Caco-2 (cell line): Measurements from ENCODE around the gene OR2V2. TPM values are rescaled to one million over a fixed set of nuclear protein-coding genes. Genes with fewer than 3 reads are reported as not detected.
A peak's percentile ranks its signal among the peaks of the same experiment; 100 is the strongest.

Experiments
- BruUV-seq: library from RNA; stranded (reverse); fragments of 400-500 nt; replicated peaks from 2 replicates; lab custom pipeline; 2021; lab: Mats Ljungman, UMichigan
- CTCF ChIA-PET: fragments of 300-600 bp; sonication (Branson Sonifier 250); formaldehyde crosslinking; loops from one replicate; lab custom pipeline; 2022; ENCODE audit warnings: antibody characterized with exemption; lab: Charles Lee
- POLR2A ChIA-PET: fragments of 300-600 bp; sonication (Branson Sonifier 250); formaldehyde crosslinking; loops from one replicate; lab custom pipeline; 2022; ENCODE audit warnings: antibody characterized with exemption; lab: Charles Lee
- DNase-seq, 2 experiments: peaks; one replicate each; pipeline versions ENCODE4 v3.0.0 to v3.0.0-alpha.2; 2020 to 2022
- H3K27me3 ChIP-seq: replicated peaks from 2 replicates; pipeline ENCODE4 v1.6.0; 2011; ENCODE audit warnings: low read length; ENCODE audit not compliant: control insufficient read depth, insufficient read depth
- H3K36me3 ChIP-seq: 2 replicates; pipeline ENCODE4 v1.5.1; 2011; ENCODE audit warnings: low read length; ENCODE audit not compliant: control insufficient read depth, insufficient read depth
- H3K4me1 ChIP-seq: fragments of 250-450 bp; sonication (Bioruptor Pico); 2 replicates; pipeline ENCODE4 v1.5.1; 2020; ENCODE audit warnings: mild to moderate bottlenecking
- H3K4me3 ChIP-seq: 2 replicates; pipeline ENCODE4 v1.5.1; 2011; ENCODE audit warnings: low read depth, mild to moderate bottlenecking, control low read depth, low read length
- H3K9me3 ChIP-seq: fragments of 250-450 bp; sonication (Bioruptor Pico); 2 replicates; pipeline ENCODE4 v1.5.1; 2020; ENCODE audit warnings: mild to moderate bottlenecking, moderate library complexity
- H3K27ac Mint-ChIP-seq: one replicate; pipeline ENCODE4 v1.8.0; 2022; ENCODE audit warnings: mixed read lengths; ENCODE audit not compliant: unreplicated experiment
- H3K27me3 Mint-ChIP-seq: one replicate; pipeline ENCODE4 v1.8.0; 2022; ENCODE audit warnings: mixed read lengths; ENCODE audit not compliant: insufficient read depth, unreplicated experiment
- H3K36me3 Mint-ChIP-seq: one replicate; pipeline ENCODE4 v1.8.0; 2022; ENCODE audit warnings: mild to moderate bottlenecking, mixed read lengths; ENCODE audit not compliant: insufficient read depth, unreplicated experiment
- H3K4me1 Mint-ChIP-seq: one replicate; pipeline ENCODE4 v1.8.0; 2022; ENCODE audit warnings: low read depth, mixed read lengths; ENCODE audit not compliant: unreplicated experiment
- H3K4me3 Mint-ChIP-seq: one replicate; pipeline ENCODE4 v1.8.0; 2022; ENCODE audit warnings: mild to moderate bottlenecking, moderate library complexity, mixed read lengths; ENCODE audit not compliant: unreplicated experiment
- H3K9me3 Mint-ChIP-seq: one replicate; pipeline ENCODE4 v1.8.0; 2022; ENCODE audit warnings: mixed read lengths; ENCODE audit not compliant: unreplicated experiment
- intact Hi-C: fragments of 100-400 bp; cut with micrococcal nuclease; formaldehyde crosslinking; loops from one replicate; pipeline ENCODE4 v1.10.0; 2022; ENCODE audit not compliant: unreplicated experiment
- total RNA-seq: library from RNA; stranded (reverse); gene quantifications from 2 replicates; pipeline ENCODE4 v1.2.3, GENCODE V29; 2022
- TF ChIP-seq, protein P1 (sequence below), 2 experiments: fragments of 200-600 bp in 1 of 2; IDR thresholded peaks; 1 replicate in 1 of 2; 2 replicates in 1 of 2; pipeline versions ENCODE4 v1.5.1 to v1.8.0; 2011 to 2022; ENCODE audit warnings: antibody characterized with exemption in 1 of 2, control low read depth in 1 of 2, inconsistent platforms in 1 of 2, low read depth in 1 of 2, low read length in 1 of 2, mild to moderate bottlenecking in 1 of 2, moderate library complexity in 1 of 2; ENCODE audit not compliant: insufficient read depth in 1 of 2, severe bottlenecking in 1 of 2, unreplicated experiment in 1 of 2

The OR2V2 gene
- total RNA-seq, 1 experiment from 2014 or later, result not detected

DNA sequence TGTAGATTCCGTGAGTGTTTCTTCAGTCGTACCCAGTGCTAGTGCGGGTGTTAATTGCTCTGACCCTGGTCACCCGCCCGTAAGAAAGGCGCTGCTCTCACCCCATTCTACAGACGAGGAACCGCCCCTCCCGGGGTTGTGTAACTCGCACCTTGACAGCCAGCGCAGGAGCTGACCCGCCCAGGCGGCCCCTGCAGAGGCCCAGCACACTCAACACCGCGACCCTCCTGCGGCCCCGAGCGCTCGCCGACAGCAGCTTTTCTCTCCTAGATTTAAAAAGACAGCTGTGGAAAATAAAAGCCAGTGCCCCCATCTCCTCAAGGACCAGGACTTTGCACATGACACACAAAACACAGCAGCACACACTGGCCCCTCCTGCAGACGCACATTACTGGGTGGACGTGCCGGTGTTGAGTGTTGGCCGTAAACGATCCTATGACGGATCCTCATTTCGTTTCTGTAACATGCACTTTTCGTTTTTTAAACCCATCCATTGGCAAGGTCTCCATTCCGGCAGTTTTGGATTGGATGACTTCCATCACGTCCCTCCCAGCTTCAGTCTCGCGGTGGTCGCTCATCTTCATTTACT is 22.9 kb downstream of the OR2V2 start:
- H3K4me1 ChIP-seq, result 0 out of 2 replicates have a peak, but pooled peaks cover 4% of the 10 kb centered on the region
- H3K36me3 ChIP-seq, result no peaks in the 10 kb centered on the region
- H3K27me3 ChIP-seq, result no peaks in the 10 kb centered on the region
- BruUV-seq, result no TSS peak
- H3K4me3 ChIP-seq, result no peak overlapping the region
- Mint-ChIP-seq H3K4me1 (peaks cover 16% of the 10 kb centered on the region), H3K36me3 (peaks cover 17% of the 10 kb centered on the region), H3K27me3 (peaks cover 3% of the 10 kb centered on the region), H3K9me3 (no peaks in the 10 kb centered on the region), H3K27ac (no peak overlapping the region), H3K4me3 (peak overlapping the region; percentile 48)
- no peak for DNase-seq
- intact Hi-C loops, result no loop called here
- TF ChIP-seq, protein P1, sequence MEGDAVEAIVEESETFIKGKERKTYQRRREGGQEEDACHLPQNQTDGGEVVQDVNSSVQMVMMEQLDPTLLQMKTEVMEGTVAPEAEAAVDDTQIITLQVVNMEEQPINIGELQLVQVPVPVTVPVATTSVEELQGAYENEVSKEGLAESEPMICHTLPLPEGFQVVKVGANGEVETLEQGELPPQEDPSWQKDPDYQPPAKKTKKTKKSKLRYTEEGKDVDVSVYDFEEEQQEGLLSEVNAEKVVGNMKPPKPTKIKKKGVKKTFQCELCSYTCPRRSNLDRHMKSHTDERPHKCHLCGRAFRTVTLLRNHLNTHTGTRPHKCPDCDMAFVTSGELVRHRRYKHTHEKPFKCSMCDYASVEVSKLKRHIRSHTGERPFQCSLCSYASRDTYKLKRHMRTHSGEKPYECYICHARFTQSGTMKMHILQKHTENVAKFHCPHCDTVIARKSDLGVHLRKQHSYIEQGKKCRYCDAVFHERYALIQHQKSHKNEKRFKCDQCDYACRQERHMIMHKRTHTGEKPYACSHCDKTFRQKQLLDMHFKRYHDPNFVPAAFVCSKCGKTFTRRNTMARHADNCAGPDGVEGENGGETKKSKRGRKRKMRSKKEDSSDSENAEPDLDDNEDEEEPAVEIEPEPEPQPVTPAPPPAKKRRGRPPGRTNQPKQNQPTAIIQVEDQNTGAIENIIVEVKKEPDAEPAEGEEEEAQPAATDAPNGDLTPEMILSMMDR (IDR thresholded peaks at IDR 0.05; ENCODE audit: insufficient read depth in 1 of 2, low read depth in 1 of 2, low read length in 1 of 2, severe bottlenecking in 1 of 2, unreplicated experiment in 1 of 2), result no peak
- ChIA-PET CTCF (interaction anchor here (1.7 kb wide), 1 partner anchor 14 kb away, joined by 6 read pairs; no protein-coding TSS in a partner anchor), POLR2A (no interaction called here)
- H3K9me3 ChIP-seq, result no peaks in the 10 kb centered on the region

DNA sequence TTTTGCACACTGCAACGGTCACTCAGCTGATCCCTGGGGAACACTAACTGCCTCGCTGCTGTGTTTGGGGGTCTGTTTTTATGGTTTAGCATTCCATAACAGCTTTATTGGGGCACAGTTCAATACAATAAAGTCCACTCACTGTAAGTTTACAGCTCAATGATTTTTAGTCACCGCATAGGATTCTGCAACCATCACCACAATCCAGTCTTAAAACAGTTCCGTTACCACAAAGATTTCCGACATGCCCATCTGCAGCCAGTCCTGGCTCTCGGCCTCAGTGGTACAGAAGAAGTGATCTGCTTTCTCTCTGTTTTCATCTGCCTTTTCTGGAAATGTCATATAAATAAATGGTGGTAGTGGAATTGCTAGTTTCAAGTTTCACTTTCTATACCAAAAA is 23.6 kb downstream of the OR2V2 start:
- H3K9me3 Mint-ChIP-seq, result no peaks in the 10 kb centered on the region
- no peaks in the 10 kb centered on the region for H3K9me3 ChIP-seq
- ChIA-PET CTCF (interaction anchor here (0.6 to 1.7 kb wide), 2 partner anchors 13 to 167 kb away, joined by 3 to 6 read pairs; no protein-coding TSS in a partner anchor), POLR2A (no interaction called here)
- TF ChIP-seq, protein P1 (IDR thresholded peaks at IDR 0.05; ENCODE audit: insufficient read depth in 1 of 2, low read depth in 1 of 2, low read length in 1 of 2, severe bottlenecking in 1 of 2, unreplicated experiment in 1 of 2), result no peak
- no peaks in the 10 kb centered on the region for H3K27me3 ChIP-seq
- H3K36me3 ChIP-seq, result no peaks in the 10 kb centered on the region
- no TSS peak for BruUV-seq
- intact Hi-C loops, result no loop called here
- DNase-seq, result no peak
- no peak overlapping the region for H3K4me3 ChIP-seq
- peaks cover 3% of the 10 kb centered on the region for H3K27me3 Mint-ChIP-seq
- H3K4me1 ChIP-seq, result 0 out of 2 replicates have a peak, but pooled peaks cover 4% of the 10 kb centered on the region
- H3K27ac Mint-ChIP-seq, result no peak overlapping the region
- H3K4me3 Mint-ChIP-seq, result no peak overlapping the region
- peaks cover 16% of the 10 kb centered on the region for H3K4me1 Mint-ChIP-seq
- peaks cover 17% of the 10 kb centered on the region for H3K36me3 Mint-ChIP-seq

DNA sequence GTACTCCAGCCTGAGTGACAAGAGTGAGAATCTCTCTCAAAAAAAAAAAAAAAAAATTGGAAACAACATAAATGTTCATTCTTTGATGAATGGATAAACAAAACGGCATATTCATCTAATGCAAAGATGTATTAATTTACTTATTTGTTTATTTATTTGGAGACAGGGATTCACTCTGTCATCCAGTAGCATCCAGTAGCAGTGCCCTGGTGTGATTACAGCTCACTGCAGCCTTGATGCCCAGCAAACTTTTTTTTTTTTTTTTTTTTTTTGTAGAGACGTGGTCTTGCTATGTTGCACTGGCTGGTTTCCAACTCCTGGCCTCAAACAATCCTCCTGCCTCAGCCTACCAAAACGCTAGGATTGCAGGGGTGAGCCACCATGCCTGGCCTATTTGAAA is 24.4 kb downstream of the OR2V2 start:
- Mint-ChIP-seq H3K27me3 (peaks cover 3% of the 10 kb centered on the region), H3K4me1 (peaks cover 16% of the 10 kb centered on the region), H3K27ac (no peak overlapping the region), H3K9me3 (no peaks in the 10 kb centered on the region), H3K36me3 (peaks cover 17% of the 10 kb centered on the region), H3K4me3 (peak overlapping the region; percentile 96)
- peaks cover 11% of the 10 kb centered on the region for H3K4me1 ChIP-seq
- no peaks in the 10 kb centered on the region for H3K27me3 ChIP-seq
- H3K9me3 ChIP-seq, result no peaks in the 10 kb centered on the region
- ChIA-PET POLR2A (interaction anchor here (1.0 kb wide), 1 partner anchor 12 kb away, joined by 4 read pairs; no protein-coding TSS in a partner anchor), CTCF (interaction anchor here (0.7 to 2.4 kb wide), 2 partner anchors 13 to 285 kb away, joined by 4 to 17 read pairs; no protein-coding TSS in a partner anchor)
- intact Hi-C loops, result no loop called here
- H3K4me3 ChIP-seq, result no peak overlapping the region
- no peaks in the 10 kb centered on the region for H3K36me3 ChIP-seq
- DNase-seq, result no peak
- BruUV-seq, result no TSS peak
- TF ChIP-seq, protein P1 (IDR thresholded peaks at IDR 0.05; ENCODE audit: insufficient read depth in 1 of 2, low read depth in 1 of 2, low read length in 1 of 2, severe bottlenecking in 1 of 2, unreplicated experiment in 1 of 2), result no peak
